K562 (cell line): Measurements from ENCODE around the gene PCED1B. TPM values are rescaled to one million over a fixed set of nuclear protein-coding genes. Genes with fewer than 3 reads are reported as not detected.

Experiments
- CC2D1A ChIP-seq: fragments of 450-650 bp; IDR thresholded peaks from 2 replicates; pipeline ENCODE4 v1.6.1; 2017; ENCODE audit warnings: mild to moderate bottlenecking
- COPS2 ChIP-seq: fragments of 450-650 bp; conservative IDR thresholded peaks from 2 replicates; pipeline ENCODE4 v1.6.1; 2016; ENCODE audit warnings: mild to moderate bottlenecking, moderate library complexity
- CREM ChIP-seq: IDR thresholded peaks from 2 replicates; pipeline ENCODE4 v1.6.1; 2014; ENCODE audit warnings: antibody characterized with exemption, low read depth
- FOXA3 ChIP-seq, 2 experiments: fragments of 450-650 bp in 1 of 2; sonication (generic) in 1 of 2; formaldehyde crosslinking; IDR thresholded peaks in 1 of 2; conservative IDR thresholded peaks in 1 of 2; 2 replicates each; pipeline versions ENCODE4 v1.4.0 to v1.8.0; 2020 to 2022; ENCODE audit warnings: mild to moderate bottlenecking in 2 of 2, missing genetic modification reagents in 1 of 2
- MTF1 ChIP-seq: fragments of 250-450 bp; sonication (Bioruptor Pico); IDR thresholded peaks from 2 replicates; pipeline ENCODE4 v1.9.0; 2021; ENCODE audit warnings: moderate library complexity, mild to moderate bottlenecking, inconsistent platforms, borderline replicate concordance
- NBN ChIP-seq: fragments of 450-650 bp; IDR thresholded peaks from 2 replicates; pipeline ENCODE4 v1.6.1; 2016; ENCODE audit warnings: low read depth, mild to moderate bottlenecking
- NCOR1 ChIP-seq: fragments of 450-650 bp; IDR thresholded peaks from 2 replicates; pipeline ENCODE4 v1.6.1; 2016; ENCODE audit warnings: mild to moderate bottlenecking, moderate library complexity
- RBFOX2 ChIP-seq: fragments of 200-400 bp; formaldehyde crosslinking; IDR thresholded peaks from 2 replicates; pipeline ENCODE4 v1.6.1; 2017; ENCODE audit warnings: low read depth, mild to moderate bottlenecking, low read length, moderate library complexity
- SETDB1 ChIP-seq: IDR thresholded peaks from one replicate; pipeline ENCODE4 v1.6.1; 2012; ENCODE audit warnings: low read length, control low read depth, inconsistent platforms
- SMARCA4 ChIP-seq: fragments of 450-650 bp; IDR thresholded peaks from 2 replicates; pipeline ENCODE4 v1.6.1; 2016
- ZNF384 ChIP-seq: IDR thresholded peaks from 2 replicates; pipeline ENCODE4 v1.6.1; 2012; ENCODE audit warnings: low read depth, low read length, improper control_type of control experiment
- polyA plus RNA-seq, 8 experiments: library from polyadenylated mRNA; depleted of rRNA in 4 of 8; stranded (reverse) in 5 of 8; unstranded in 3 of 8; fragments of >200 nt; fragmentation: Nextera tagmentation in 2 of 8; fragmentation: Illumina TruSeq in 1 of 8; extraction: Ambion mirVana in 2 of 8; extraction: Trizol in 1 of 8; gene quantifications; 2 replicates each; pipeline versions ENCODE4 v1.2.1 to v1.2.3, GENCODE V29; 2011 to 2014; ENCODE audit warnings: inconsistent platforms in 1 of 8, missing spikeins in 1 of 8
- total RNA-seq, 7 experiments: library from RNA; depleted of rRNA in 6 of 7; stranded (reverse); fragments of >200 nt in 6 of 7; fragmentation: Illumina TruSeq in 2 of 7; extraction: Trizol in 2 of 7; gene quantifications; 2 replicates each; pipeline versions ENCODE4 v1.2.1 to v1.2.3, GENCODE V29; 2011 to 2021; ENCODE audit warnings: low replicate concordance in 1 of 7
- TF ChIP-seq, protein P1 (sequence below): fragments of 200-800 bp; sonication (Bioruptor generic); IDR thresholded peaks from 2 replicates; pipeline ENCODE4 v1.6.1; 2017; ENCODE audit warnings: missing genetic modification characterization, missing compliant biosample characterization
- TF ChIP-seq, protein P2 (sequence below): fragments of 450-650 bp; conservative IDR thresholded peaks from 2 replicates; pipeline ENCODE4 v1.6.1; 2016; ENCODE audit warnings: missing genetic modification characterization, low read depth, mild to moderate bottlenecking, missing compliant biosample characterization, moderate library complexity
- TF ChIP-seq, protein P3 (sequence below): IDR thresholded peaks from 2 replicates; pipeline ENCODE4 v1.6.1; 2012; ENCODE audit warnings: low read depth, low read length, improper control_type of control experiment, borderline replicate concordance
- TF ChIP-seq, protein P4 (sequence below): IDR thresholded peaks from 3 replicates; pipeline ENCODE4 v1.6.1; 2011; ENCODE audit warnings: borderline replicate concordance, mild to moderate bottlenecking; ENCODE audit not compliant: insufficient read length, insufficient read depth
- TF ChIP-seq, protein P5 (sequence below): sonication (generic); formaldehyde crosslinking; IDR thresholded peaks from 2 replicates; pipeline ENCODE4 v1.8.1; 2023; ENCODE audit warnings: mild to moderate bottlenecking, missing genetic modification reagents
- TF ChIP-seq, protein P6 (sequence below), 2 experiments: fragments of 450-650 bp in 1 of 2; sonication (generic) in 1 of 2; formaldehyde crosslinking in 1 of 2; IDR thresholded peaks in 1 of 2; conservative IDR thresholded peaks in 1 of 2; 2 replicates each; pipeline versions ENCODE4 v1.6.1 to v1.8.1; 2016 to 2023; ENCODE audit warnings: mild to moderate bottlenecking in 2 of 2, moderate library complexity in 2 of 2, inconsistent platforms in 1 of 2, missing genetic modification reagents in 1 of 2

PCED1B gene
- total and polyA plus RNA-seq, 9 of the 15 experiments (the other 6 are each of a cell fraction or from before 2014, with no cell fraction given): 1.2 to 9.3 (median 2.5) TPM

DNA sequence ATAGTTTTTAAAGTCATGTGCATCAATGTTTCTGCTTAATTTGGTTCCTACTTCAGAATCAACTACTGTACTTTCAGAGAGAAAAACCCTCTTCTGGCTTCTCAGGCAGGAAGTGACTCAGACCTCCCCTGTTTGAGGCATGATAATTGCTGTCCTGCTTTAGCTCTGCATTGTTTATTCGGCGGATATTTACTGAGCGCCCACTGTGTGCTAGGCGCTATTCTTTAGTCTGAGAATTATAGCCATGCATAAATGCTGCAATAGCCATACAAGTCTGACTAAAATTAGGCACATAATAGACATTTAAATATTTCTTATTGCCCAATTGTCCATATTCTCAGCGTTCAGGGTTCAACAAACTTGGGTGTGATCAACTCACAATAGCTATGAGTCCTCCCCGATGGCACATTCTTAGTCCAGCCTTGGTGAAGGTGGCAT lies 6.4 kb downstream of the PCED1B start (continued):
- TF ChIP-seq, protein P1, sequence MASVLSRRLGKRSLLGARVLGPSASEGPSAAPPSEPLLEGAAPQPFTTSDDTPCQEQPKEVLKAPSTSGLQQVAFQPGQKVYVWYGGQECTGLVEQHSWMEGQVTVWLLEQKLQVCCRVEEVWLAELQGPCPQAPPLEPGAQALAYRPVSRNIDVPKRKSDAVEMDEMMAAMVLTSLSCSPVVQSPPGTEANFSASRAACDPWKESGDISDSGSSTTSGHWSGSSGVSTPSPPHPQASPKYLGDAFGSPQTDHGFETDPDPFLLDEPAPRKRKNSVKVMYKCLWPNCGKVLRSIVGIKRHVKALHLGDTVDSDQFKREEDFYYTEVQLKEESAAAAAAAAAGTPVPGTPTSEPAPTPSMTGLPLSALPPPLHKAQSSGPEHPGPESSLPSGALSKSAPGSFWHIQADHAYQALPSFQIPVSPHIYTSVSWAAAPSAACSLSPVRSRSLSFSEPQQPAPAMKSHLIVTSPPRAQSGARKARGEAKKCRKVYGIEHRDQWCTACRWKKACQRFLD (CRISPR knock-in tag): no peak
- TF ChIP-seq FOXA3 (CRISPR knock-in tag; conservative IDR thresholded peaks at IDR 0.05 in 1 of 2, IDR thresholded peaks at IDR 0.05 in 1 of 2): peak in 1 of 2 experiments; percentile 85; a peak in 2 of 4 replicates
- 0 out of 2 replicates have a peak, but pooled peaks have one; percentile 27 for TF ChIP-seq NCOR1
- TF ChIP-seq, protein P2, sequence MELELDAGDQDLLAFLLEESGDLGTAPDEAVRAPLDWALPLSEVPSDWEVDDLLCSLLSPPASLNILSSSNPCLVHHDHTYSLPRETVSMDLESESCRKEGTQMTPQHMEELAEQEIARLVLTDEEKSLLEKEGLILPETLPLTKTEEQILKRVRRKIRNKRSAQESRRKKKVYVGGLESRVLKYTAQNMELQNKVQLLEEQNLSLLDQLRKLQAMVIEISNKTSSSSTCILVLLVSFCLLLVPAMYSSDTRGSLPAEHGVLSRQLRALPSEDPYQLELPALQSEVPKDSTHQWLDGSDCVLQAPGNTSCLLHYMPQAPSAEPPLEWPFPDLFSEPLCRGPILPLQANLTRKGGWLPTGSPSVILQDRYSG (tag): no peak
- no peak for TF ChIP-seq CC2D1A
- TF ChIP-seq RBFOX2: no peak
- TF ChIP-seq NBN: 0 out of 2 replicates have a peak, but pooled peaks have one; percentile 24
- TF ChIP-seq, protein P3, sequence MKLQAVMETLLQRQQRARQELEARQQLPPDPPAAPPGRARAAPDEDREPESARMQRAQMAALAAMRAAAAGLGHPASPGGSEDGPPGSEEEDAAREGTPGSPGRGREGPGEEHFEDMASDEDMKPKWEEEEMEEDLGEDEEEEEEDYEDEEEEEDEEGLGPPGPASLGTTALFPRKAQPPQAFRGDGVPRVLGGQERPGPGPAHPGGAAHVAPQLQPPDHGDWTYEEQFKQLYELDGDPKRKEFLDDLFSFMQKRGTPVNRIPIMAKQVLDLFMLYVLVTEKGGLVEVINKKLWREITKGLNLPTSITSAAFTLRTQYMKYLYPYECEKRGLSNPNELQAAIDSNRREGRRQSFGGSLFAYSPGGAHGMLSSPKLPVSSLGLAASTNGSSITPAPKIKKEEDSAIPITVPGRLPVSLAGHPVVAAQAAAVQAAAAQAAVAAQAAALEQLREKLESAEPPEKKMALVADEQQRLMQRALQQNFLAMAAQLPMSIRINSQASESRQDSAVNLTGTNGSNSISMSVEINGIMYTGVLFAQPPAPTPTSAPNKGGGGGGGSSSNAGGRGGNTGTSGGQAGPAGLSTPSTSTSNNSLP: peak; percentile 43; the same call in 1 of the 2 replicates
- no peak for TF ChIP-seq MTF1 (CRISPR knock-in tag)
- TF ChIP-seq, protein P4, sequence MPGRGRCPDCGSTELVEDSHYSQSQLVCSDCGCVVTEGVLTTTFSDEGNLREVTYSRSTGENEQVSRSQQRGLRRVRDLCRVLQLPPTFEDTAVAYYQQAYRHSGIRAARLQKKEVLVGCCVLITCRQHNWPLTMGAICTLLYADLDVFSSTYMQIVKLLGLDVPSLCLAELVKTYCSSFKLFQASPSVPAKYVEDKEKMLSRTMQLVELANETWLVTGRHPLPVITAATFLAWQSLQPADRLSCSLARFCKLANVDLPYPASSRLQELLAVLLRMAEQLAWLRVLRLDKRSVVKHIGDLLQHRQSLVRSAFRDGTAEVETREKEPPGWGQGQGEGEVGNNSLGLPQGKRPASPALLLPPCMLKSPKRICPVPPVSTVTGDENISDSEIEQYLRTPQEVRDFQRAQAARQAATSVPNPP: no peak
- TF ChIP-seq COPS2: no peak
- TF ChIP-seq ZNF384: no peak
- TF ChIP-seq, protein P5, sequence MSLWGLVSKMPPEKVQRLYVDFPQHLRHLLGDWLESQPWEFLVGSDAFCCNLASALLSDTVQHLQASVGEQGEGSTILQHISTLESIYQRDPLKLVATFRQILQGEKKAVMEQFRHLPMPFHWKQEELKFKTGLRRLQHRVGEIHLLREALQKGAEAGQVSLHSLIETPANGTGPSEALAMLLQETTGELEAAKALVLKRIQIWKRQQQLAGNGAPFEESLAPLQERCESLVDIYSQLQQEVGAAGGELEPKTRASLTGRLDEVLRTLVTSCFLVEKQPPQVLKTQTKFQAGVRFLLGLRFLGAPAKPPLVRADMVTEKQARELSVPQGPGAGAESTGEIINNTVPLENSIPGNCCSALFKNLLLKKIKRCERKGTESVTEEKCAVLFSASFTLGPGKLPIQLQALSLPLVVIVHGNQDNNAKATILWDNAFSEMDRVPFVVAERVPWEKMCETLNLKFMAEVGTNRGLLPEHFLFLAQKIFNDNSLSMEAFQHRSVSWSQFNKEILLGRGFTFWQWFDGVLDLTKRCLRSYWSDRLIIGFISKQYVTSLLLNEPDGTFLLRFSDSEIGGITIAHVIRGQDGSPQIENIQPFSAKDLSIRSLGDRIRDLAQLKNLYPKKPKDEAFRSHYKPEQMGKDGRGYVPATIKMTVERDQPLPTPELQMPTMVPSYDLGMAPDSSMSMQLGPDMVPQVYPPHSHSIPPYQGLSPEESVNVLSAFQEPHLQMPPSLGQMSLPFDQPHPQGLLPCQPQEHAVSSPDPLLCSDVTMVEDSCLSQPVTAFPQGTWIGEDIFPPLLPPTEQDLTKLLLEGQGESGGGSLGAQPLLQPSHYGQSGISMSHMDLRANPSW (CRISPR knock-in tag): no peak
- TF ChIP-seq, protein P6, sequence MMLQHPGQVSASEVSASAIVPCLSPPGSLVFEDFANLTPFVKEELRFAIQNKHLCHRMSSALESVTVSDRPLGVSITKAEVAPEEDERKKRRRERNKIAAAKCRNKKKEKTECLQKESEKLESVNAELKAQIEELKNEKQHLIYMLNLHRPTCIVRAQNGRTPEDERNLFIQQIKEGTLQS (IDR thresholded peaks at IDR 0.05): peak; percentile 77
- TF ChIP-seq, protein P6 (CRISPR knock-in tag; conservative IDR thresholded peaks at IDR 0.05): no peak
- TF ChIP-seq CREM: peak; percentile 35; the same call in 1 of the 2 replicates
- TF ChIP-seq SETDB1: no peak
- peak; percentile 88 for TF ChIP-seq SMARCA4
